Duodenal mucosa (tissue), 2 donors: Measurements from ENCODE around the gene AMZ1.

Experiments used
- H3K27ac ChIP-seq: one replicate; pipeline ENCODE4 v1.7.0; 2013; ENCODE audit warnings: low read depth, low read length
- H3K27me3 ChIP-seq, 2 donors: one replicate each; pipeline ENCODE4 v1.7.0; 2013; ENCODE audit warnings: low read length in 2 of 2, control low read depth in 1 of 2; ENCODE audit not compliant: insufficient read depth in 2 of 2, control insufficient read depth in 1 of 2
- H3K36me3 ChIP-seq, 2 donors: one replicate each; pipeline ENCODE4 v1.7.0; 2013; ENCODE audit warnings: low read length in 2 of 2, control low read depth in 1 of 2; ENCODE audit not compliant: insufficient read depth in 2 of 2, control insufficient read depth in 1 of 2
- H3K4me1 ChIP-seq, 2 donors: one replicate each; pipeline ENCODE4 v1.7.0; 2013; ENCODE audit warnings: low read length in 2 of 2, control low read depth in 1 of 2; ENCODE audit not compliant: insufficient read depth in 2 of 2, control insufficient read depth in 1 of 2
- H3K4me3 ChIP-seq, 2 donors: one replicate each; pipeline ENCODE4 v1.7.0; 2013; ENCODE audit warnings: low read length in 2 of 2, low read depth in 1 of 2
- H3K9ac ChIP-seq, 2 donors: one replicate each; pipeline ENCODE4 v1.7.0; 2013; ENCODE audit warnings: low read length in 2 of 2, low read depth in 1 of 2
- H3K9me3 ChIP-seq, 2 donors: one replicate each; pipeline ENCODE4 v1.7.0; 2013; ENCODE audit warnings: low read length in 2 of 2, control low read depth in 1 of 2; ENCODE audit not compliant: control insufficient read depth in 1 of 2

The AMZ1 gene

DNA sequence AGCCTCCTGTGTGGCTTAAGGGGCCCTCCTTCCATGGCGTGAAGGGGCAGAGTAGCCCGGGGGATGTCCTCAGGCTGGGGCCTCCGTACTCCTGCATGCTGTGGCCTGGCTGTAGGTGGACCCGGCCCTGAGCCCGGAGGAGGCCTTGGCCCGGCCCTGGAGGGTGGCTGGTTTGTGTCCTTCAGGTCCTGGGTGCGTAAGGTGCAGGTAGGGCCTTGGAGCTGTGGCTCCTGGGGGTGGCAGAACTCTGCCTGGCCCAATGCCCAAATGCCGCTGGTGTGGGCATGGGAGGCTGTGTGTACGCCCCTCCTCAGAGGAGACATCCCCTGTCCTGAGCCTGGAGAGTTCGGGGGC is 26.9 kb upstream of the AMZ1 start:
- peaks cover 0 to 6% of the 10 kb centered on the region in 2 donors for H3K4me1 ChIP-seq
- H3K36me3 ChIP-seq, result peaks cover 11 to 22% of the 10 kb centered on the region in 2 donors
- H3K9ac ChIP-seq, result no peak overlapping the region
- no peak overlapping the region for H3K4me3 ChIP-seq
- no peaks in the 10 kb centered on the region for H3K9me3 ChIP-seq
- H3K27me3 ChIP-seq, result no peaks in the 10 kb centered on the region
- no peak overlapping the region for H3K27ac ChIP-seq

DNA sequence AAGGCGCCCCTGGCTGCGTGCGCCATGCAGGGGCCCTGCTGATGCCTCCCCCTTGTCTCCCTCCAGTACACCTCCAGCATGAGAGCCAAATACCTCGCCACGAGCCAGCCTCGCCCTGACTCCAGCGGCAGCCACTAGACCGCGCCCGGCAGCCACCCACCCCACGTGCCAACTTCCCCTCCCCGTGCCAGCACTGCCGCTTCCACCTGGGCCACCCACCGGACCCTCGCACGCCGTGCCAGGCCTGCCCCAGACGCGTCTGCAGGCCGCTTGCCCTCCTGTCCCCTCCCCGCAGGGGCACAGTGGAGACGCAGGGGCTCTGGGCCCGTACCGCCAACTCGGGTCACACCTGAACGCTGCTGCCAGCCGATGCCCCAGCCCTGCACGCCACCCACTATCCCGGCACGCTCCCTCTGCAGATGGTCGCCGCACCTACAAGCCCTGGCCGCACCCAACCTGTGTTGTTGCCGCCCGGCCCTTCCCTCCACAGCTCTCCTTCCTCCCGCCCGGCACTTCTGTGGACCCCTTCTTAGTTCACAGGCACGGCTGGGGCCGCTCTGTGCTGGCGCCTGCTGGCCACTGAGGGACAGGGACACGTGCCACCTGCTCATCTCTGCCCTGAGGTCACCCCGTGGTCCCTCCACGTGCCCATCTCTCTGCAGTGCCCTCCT is 26.3 kb upstream of the AMZ1 start:
- peaks cover 5 to 15% of the 10 kb centered on the region in 2 donors for H3K36me3 ChIP-seq
- no peak overlapping the region for H3K9ac ChIP-seq
- H3K9me3 ChIP-seq, result no peaks in the 10 kb centered on the region
- H3K4me3 ChIP-seq, result no peak overlapping the region
- H3K27ac ChIP-seq, result no peak overlapping the region
- no peaks in the 10 kb centered on the region for H3K27me3 ChIP-seq
- H3K4me1 ChIP-seq, result peaks cover 3 to 8% of the 10 kb centered on the region in 2 donors

- Histone ChIP-seq H3K4me3 (no peak overlapping the region), H3K9me3 (no peaks in the 10 kb centered on the region), H3K36me3 (peaks cover 0 to 7% of the 10 kb centered on the region in 2 donors), H3K27me3 (no peaks in the 10 kb centered on the region), H3K27ac (no peak overlapping the region), H3K4me1 (peaks cover 5 to 15% of the 10 kb centered on the region in 2 donors), H3K9ac (no peak overlapping the region)
Measured at GRCh38 chr7:2662273-2663120, 25.5 kb upstream of the AMZ1 start.

- Histone ChIP-seq H3K9ac (no peak overlapping the region), H3K27me3 (no peaks in the 10 kb centered on the region), H3K4me3 (no peak overlapping the region), H3K9me3 (no peaks in the 10 kb centered on the region), H3K27ac (no peak overlapping the region), H3K4me1 (peaks cover 11 to 20% of the 10 kb centered on the region in 2 donors), H3K36me3 (peaks cover 0 to 1% of the 10 kb centered on the region in 2 donors)
Measured at GRCh38 chr7:2663121-2663886, 24.7 kb upstream of the AMZ1 start.

DNA sequence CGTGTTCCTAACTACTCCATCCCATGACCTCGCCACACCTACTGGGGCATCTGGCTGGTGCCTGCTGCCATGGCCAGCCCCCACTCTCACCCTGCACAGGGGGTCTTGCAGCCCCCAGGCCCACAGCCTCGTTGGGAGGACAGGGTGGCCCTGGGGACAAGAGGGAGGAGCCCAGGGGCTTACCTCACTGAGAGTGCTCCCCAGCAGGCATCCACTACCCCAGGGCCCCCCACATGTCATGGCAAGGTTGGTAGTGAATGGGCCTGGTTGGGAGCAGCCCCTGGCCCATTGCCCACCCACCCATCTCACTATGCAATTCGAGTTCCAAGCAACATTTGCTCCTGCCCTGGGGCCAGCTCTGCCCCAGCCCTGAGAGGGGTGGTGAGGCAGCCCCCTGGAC is 24.0 kb upstream of the AMZ1 start:
- Histone ChIP-seq H3K4me3 (no peak overlapping the region), H3K27ac (no peak overlapping the region), H3K27me3 (no peaks in the 10 kb centered on the region), H3K36me3 (no peaks in the 10 kb centered on the region), H3K4me1 (peaks cover 11 to 20% of the 10 kb centered on the region in 2 donors), H3K9ac (no peak overlapping the region), H3K9me3 (no peaks in the 10 kb centered on the region)

- H3K9ac ChIP-seq, result no peak overlapping the region
- H3K27me3 ChIP-seq, result no peaks in the 10 kb centered on the region
- H3K4me1 ChIP-seq, result peaks cover 11 to 20% of the 10 kb centered on the region in 2 donors
- H3K27ac ChIP-seq, result no peak overlapping the region
- H3K4me3 ChIP-seq, result no peak overlapping the region
- no peaks in the 10 kb centered on the region for H3K36me3 ChIP-seq
- no peaks in the 10 kb centered on the region for H3K9me3 ChIP-seq
Measured at GRCh38 chr7:2665359-2665791, 22.6 kb upstream of the AMZ1 start.

DNA sequence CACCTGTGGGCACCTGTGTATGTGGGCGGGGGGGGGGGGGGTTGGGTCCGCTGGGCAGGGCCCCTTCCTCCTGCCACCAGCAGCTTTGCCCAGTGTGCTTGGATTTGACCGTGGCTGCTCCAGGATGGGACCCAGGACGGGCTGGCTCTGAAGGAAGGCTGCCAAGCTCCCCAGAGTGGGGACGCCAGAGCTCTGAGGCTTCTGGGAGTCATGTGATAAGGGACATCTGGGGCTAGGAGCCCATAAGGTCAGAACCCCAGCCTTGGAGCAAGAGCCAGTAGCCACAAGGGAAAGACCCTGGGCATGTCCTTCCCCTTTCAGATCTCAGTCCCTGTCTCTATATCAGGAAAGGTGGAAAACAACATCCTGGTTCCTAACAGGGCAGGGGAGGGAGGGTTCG is 21.8 kb upstream of the AMZ1 start:
- H3K4me3 ChIP-seq, result no peak overlapping the region
- H3K4me1 ChIP-seq, result peaks cover 11 to 24% of the 10 kb centered on the region in 2 donors
- no peak overlapping the region for H3K9ac ChIP-seq
- H3K36me3 ChIP-seq, result no peaks in the 10 kb centered on the region
- no peaks in the 10 kb centered on the region for H3K9me3 ChIP-seq
- peaks cover 0 to 2% of the 10 kb centered on the region in 2 donors for H3K27me3 ChIP-seq
- H3K27ac ChIP-seq, result no peak overlapping the region

DNA sequence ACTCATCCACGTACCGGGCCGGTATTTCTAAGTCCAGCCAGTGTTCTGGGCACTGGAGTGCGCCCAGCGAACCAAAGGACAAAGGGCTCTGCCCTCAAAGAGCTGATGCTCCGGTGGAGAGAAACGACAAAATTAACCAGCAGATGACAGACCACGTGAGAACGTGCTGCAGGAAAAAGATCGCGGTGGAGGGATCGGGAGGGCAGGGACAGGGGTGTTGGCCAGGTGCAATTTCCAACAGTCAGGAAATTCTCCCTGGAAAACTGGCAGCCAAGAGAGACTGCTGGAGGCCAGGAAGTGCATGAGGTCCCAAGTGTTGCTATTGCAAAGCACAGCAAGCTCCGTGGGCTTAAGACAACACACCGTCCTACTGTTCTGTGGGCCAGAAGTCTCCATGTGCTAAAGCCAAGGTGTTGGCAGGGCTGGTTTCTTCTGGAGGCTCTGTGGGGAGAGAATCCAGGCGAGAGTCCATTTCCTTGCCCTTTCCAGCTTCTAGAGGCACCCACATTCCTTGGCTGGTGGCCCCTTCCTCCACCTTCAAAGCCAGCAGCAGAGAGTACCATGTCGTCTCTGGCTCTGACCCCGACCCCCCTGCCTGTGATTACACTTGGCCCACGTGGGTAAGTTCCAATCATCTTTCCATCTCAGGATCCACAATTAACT is 21.3 kb upstream of the AMZ1 start:
- Histone ChIP-seq H3K4me1 (peaks cover 11 to 26% of the 10 kb centered on the region in 2 donors), H3K9me3 (no peaks in the 10 kb centered on the region), H3K27me3 (peaks cover 0 to 2% of the 10 kb centered on the region in 2 donors), H3K9ac (no peak overlapping the region), H3K36me3 (no peaks in the 10 kb centered on the region), H3K4me3 (no peak overlapping the region), H3K27ac (no peak overlapping the region)

DNA sequence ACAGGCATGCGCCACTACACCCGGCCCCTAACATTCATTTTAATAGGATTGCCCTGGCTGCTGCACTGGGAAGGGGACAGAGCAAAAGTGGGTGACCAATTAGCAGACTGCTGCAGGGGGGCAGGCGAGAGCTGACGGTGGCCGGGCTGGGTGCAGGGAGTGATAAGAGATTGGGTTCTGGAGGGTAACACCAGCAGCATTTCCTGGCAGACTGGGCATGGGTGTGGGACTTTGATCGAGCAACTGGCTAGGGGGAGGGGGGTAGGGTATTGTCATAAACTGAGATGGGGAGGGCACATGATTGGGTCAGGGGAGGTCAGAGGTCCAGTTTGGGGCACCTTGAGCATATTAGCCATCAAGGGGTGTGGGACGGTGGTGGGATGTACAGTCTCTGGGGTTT is 20.2 kb upstream of the AMZ1 start:
- H3K4me1 ChIP-seq, result peaks cover 11 to 26% of the 10 kb centered on the region in 2 donors

More for the DNA sequence above, 20.2 kb upstream of the AMZ1 start:
- no peak overlapping the region for H3K9ac ChIP-seq
- no peaks in the 10 kb centered on the region for H3K9me3 ChIP-seq
- peaks cover 0 to 2% of the 10 kb centered on the region in 2 donors for H3K27me3 ChIP-seq
- H3K36me3 ChIP-seq, result no peaks in the 10 kb centered on the region
- no peak overlapping the region for H3K27ac ChIP-seq
- no peak overlapping the region for H3K4me3 ChIP-seq
